Activated T-cell treated with anti-CD3 and anti-CD28 coated beads for 24 hours (primary cell): Measurements from ENCODE around the gene ARHGAP10.

Source experiments
- DNase-seq: peaks from one replicate; pipeline ENCODE4 v3.0.0-alpha.2; 2020; ENCODE audit warnings: low read depth

ARHGAP10 gene

GRCh38 chr4:147955827-147956558, 224.1 kb downstream of the ARHGAP10 start:
- no peak for DNase-seq

GRCh38 chr4:147957446-147957845, 225.6 kb downstream of the ARHGAP10 start:
- no peak for DNase-seq

GRCh38 chr4:147958057-147958456, 226.2 kb downstream of the ARHGAP10 start:
- DNase-seq = no peak

DNA sequence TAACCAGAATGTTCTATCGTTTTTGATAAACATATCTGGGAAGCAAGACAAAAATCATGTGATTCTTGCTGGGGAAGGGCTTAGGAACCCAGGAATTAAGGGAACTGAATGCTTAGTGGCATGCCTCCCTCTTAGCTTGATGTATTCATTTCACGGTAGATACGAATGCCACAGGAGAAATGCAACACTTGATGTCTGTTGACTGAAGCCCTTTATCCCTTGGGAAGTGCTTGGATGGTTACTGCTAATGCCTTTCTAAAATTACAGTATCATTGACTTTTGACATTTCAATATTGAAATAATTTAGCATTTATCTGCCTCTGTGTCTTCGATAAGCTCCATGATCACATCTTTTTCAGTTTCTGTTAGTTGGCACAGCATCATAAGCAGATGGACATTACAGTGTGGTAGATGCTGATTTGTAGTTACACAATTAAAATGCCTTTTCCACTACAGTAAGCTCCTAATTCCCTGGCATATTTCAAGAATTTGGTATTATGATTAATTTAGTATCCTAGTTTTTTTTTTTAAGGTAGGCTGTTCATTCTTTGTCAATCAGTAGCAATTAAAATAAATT, 226.7 kb downstream of the ARHGAP10 start:
- no peak for DNase-seq

GRCh38 chr4:147960971-147961370, 229.1 kb downstream of the ARHGAP10 start:
- no peak for DNase-seq

GRCh38 chr4:147963839-147964238, 232.0 kb downstream of the ARHGAP10 start:
- no peak for DNase-seq

GRCh38 chr4:147964266-147964880, 232.5 kb downstream of the ARHGAP10 start:
- no peak for DNase-seq

- DNase-seq = no peak
Observed at GRCh38 chr4:147965056-147965455, 233.2 kb downstream of the ARHGAP10 start.

- no peak for DNase-seq
Observed at GRCh38 chr4:147965873-147966272, 234.0 kb downstream of the ARHGAP10 start.

- no peak for DNase-seq
Observed at GRCh38 chr4:147968641-147969040, 236.8 kb downstream of the ARHGAP10 start.

DNA sequence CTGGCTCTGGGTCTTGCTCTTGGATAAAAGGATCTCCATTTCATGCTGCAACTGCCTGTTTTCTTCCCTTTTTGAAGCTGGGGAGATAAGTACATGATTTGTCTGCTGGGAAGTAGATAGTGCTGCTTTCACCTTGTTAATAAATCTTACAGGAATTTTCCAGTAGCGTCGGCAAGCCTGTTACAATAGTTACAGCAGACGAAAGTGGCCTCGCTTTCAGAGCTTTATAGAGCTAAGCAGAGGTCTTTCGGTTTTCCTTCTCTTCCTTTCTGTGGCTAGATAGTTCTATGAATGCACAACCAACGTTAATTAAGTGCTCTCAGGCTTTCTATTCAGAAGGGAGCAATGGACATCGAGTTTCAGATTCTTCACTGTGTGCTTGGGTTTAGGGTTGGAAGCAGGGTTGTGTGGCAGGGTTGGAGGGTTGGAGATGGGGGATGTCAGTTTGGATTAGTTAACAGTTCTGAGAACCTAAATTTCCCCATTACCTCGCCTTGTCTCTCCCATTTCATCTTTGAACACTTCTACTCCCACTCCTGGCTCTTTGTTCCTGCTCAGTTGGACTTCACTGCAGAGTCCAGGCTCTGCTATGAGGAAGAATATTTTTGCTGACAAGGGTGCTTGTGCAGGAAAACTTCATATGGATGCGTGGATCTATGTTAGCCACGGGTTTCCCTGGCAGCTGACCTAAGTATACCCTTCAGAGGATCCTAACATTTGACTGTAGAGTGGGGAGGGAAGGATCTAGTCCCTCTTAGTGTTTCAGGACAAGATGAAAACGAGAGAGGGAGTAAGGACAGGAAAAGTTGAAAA, 237.9 kb downstream of the ARHGAP10 start:
- DNase-seq = no peak

DNA sequence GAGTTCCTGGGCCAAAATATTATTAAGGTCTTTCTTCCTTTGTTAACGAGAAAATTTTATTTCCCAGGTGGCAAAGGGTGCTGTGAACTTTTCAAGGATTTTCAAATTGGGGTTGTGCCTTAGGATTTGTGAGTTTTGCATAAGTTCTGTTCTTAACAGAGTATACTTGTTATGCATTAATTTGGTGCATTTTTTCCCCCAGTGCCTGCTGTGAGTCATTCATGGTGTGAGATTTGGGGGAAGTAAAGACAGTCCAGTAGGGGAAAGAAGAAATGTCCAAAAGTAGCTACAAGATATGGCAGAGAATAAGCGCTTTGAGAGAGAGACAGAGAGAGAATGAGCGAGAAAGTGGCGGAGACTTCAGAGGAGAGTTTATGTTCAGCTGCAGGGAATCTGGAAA, 239.2 kb downstream of the ARHGAP10 start:
- DNase-seq = no peak

GRCh38 chr4:147975325-147975724, 243.4 kb downstream of the ARHGAP10 start:
- no peak for DNase-seq

DNA sequence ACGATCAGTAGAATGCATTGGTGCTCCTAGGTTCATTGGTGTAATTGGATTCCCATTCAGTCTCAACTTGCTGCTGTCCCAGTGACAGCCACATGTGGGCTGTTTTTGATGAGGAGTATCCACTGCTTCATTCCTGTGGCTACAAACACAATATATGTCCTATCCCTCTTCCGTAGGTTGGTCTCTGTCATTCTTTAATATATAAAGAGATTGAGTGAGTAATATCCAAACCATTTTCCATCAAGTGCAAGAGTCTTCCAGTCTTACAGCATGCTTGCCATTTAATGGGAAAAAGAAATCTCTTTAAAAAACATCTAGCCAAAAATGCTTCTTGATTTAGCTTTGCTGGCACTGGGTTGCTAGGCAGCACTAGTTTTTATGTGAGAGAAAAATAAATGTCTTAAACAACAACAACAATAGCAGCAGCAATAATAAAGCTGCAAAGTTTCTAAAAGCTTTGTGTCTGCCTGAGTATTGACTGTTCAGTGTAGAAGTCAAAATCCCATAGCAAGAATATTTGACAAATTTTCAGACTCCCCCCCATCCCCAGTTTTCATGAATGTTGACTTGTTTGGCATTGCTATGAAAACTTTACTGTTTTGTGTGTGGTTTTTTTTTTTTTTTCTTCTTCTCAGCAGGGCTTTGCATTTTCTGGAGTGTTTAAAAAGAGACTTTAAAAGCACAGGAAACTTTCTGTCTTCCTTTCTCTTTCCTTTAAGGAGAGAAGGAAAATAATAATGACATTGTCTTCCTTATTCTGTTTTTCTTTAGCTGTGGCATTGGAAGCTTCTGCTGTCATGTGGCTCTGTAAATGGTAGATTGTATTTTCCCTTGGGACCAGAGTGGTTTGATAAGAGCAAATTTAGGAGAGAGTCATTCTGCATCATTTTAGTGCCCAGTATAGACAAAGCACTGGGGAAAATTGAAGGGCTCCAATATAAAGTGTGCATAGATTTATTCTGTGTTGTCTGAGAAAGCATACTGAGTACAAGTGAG, 244.3 kb downstream of the ARHGAP10 start:
- no peak for DNase-seq

DNA sequence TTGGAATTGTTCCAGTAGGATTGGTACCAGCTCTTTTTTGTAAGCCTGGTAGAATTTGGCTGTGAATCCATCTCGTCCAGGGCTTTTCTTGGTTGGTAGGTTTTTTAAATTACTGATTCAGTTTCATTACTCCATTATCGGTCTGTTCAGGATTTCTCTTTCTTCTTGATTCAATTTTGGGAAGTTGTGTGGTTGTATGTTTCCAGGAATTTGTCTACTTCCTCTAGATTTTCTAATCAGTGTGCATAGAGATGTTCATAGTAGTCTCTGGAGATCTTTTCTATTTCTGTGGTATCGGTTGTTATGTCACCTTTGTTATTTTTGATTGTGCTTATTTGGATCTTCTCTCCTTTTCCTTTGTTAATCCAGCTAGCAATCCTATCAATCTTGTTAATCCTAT, 248.7 kb downstream of the ARHGAP10 start:
- DNase-seq = no peak

DNA sequence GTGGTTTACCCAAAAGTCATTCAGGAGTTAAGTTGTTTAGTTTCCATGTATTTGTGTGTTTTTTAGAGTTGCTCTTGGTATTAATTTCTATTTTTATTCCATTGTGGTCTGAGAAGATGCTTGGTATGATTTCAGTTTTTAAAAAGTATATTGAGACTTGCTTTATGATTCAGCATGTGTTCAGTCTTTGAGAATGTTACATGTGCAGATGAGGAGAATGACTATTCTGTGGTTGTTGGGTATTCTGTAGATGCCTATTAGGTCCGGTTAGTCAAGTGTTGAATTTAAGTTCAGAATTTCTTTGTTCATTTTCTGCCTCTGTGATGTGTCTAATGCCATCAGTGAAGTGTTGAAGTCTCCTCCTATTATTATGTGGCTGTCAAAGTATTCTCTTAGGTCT, 249.4 kb downstream of the ARHGAP10 start:
- DNase-seq = no peak

DNA sequence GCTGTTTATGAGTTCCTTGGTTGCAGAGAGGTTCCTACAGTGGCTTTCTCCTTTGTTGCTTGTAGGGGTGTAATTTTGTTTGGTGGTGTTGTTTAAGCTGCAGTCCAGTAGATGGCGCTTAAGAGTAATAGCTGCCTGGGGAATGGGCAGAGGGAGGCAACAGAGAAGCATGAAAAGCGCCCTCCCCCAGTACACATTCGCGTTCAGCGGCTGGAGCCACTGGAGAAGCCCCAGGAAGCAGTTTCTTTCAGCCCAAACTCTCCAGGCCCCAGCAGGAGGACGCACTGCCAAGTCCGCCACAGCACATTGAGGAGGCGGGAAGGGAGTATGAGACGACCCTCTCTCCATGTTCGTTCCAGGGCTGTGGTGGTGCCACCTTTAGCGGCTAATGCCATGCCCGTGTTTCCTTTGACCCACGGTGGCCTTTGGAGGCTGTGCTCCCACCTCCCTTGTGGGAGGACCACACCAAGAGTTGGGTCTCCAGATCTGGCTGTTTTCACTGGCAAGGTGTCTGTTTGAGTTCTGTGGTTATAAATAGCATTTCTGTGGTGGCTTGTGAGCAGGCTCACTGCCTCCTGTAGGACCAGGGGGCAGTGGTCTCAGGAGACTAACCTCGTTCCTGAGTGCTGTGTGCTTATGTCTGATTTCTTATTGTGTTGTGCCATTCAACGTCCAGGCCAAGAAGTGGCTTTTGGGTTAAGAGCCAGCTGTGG, 252.3 kb downstream of the ARHGAP10 start:
- no peak for DNase-seq

GRCh38 chr4:147984778-147985138, 252.9 kb downstream of the ARHGAP10 start:
- no peak for DNase-seq

DNA sequence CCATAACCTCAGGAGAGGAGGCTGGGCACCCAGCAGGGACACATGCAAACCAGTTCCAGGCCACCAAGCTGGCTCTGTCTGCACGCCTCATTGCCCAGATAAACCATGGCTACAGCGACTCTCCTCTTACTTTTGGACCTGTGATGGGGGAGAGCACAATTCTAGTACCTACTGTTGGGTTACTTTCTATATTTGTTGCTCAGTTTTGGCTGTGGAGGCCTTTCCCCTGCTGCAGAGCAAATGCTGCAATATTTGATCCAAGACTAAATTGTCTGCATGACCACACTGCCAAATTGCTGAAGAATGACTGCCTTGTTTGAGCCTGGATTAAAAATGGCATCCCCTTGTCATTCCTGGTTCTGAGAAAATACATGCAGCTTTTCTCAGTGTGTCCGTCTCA, 253.5 kb downstream of the ARHGAP10 start:
- no peak for DNase-seq

- DNase-seq = no peak
Observed at GRCh38 chr4:147987252-147987651, 255.4 kb downstream of the ARHGAP10 start.
